D721Med (cell line): Measurements from ENCODE around the gene CDH11.

Source experiments
- DNase-seq: peaks from one replicate; pipeline ENCODE4 v3.0.0; 2011; ENCODE audit warnings: low spot score; ENCODE audit not compliant: insufficient read length
- FAIRE-seq: peaks from 2 replicates; lab custom pipeline; 2011; peaks lifted over from hg19 to GRCh38; lab: Jason Lieb, UNC
- TF ChIP-seq, protein P1 (sequence below): IDR thresholded peaks from 2 replicates; pipeline ENCODE4 v1.5.1; 2012; ENCODE audit warnings: mild to moderate bottlenecking, control low read depth; ENCODE audit not compliant: insufficient read depth; ENCODE audit errors: missing control alignments

CDH11 gene

DNA sequence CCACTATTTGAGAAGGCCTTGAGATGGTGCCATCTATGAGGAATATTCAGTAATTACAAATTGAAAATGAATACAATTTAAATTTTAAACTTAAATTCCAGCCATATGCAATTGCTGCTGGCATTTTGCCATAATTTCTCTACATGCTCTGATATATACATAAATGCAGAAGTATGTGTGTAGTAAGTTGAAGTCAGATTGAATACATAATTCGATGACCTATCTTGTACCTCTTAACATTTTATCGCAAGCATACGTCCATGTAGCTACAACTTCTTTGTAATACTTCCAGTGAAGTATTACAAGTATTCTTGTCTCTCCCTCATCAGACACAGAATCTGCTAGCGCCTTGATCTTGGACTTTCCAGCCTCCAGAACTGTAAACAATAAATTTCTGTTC is 26.0 kb downstream of the CDH11 start:
- no peak for DNase-seq
- TF ChIP-seq, protein P1, sequence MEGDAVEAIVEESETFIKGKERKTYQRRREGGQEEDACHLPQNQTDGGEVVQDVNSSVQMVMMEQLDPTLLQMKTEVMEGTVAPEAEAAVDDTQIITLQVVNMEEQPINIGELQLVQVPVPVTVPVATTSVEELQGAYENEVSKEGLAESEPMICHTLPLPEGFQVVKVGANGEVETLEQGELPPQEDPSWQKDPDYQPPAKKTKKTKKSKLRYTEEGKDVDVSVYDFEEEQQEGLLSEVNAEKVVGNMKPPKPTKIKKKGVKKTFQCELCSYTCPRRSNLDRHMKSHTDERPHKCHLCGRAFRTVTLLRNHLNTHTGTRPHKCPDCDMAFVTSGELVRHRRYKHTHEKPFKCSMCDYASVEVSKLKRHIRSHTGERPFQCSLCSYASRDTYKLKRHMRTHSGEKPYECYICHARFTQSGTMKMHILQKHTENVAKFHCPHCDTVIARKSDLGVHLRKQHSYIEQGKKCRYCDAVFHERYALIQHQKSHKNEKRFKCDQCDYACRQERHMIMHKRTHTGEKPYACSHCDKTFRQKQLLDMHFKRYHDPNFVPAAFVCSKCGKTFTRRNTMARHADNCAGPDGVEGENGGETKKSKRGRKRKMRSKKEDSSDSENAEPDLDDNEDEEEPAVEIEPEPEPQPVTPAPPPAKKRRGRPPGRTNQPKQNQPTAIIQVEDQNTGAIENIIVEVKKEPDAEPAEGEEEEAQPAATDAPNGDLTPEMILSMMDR: no peak
- no peak for FAIRE-seq

DNA sequence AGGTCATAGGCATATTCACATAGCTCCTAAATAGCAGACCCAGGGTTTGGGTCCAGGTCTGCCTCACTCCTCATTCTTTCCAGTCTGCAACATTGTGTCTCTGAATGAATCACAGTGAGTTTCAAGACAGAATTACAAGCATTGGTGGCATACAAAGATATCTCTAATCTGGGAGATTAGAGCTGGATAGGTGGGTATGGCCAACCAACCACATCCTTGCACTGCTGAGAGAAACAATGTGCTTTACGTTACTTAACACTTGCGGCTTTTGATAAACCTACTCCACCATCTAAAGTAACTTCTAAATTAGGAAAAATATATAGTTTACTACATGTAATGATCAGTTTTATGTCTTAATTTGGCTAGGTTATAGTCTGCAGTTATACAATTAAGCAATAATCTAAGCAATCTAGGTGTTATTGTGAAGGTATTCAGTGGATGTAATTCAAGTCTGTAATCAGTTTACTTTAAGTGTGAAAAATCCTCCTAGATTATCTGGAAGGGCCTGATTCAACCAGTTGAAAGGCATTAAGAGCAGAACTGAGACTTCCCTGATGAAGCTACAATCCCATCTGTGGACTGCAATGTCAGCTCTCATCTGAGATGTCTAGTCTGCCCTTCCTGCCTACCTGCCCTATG is 26.7 kb downstream of the CDH11 start:
- TF ChIP-seq, protein P1: no peak
- DNase-seq (no peak), FAIRE-seq (no peak)

DNA sequence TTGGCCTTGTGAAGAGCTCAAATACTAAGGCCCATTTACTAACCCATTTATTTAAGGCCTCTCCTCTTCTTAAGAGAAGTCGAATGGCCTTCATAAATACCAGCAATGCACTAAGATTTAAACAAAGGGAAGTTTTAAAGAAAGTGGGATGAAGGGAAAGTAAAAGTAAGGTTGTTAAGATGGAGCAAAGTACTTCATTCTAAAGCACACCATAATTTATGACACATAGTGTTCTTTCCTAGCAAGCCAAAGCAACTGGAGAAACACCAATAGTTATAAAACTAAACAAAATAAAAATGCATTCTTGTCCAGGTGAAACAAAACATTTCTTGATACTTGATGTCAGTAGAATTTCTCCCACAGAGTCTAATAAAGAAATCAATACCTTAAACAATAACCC is 27.9 kb downstream of the CDH11 start:
- no peak for FAIRE-seq

DNA sequence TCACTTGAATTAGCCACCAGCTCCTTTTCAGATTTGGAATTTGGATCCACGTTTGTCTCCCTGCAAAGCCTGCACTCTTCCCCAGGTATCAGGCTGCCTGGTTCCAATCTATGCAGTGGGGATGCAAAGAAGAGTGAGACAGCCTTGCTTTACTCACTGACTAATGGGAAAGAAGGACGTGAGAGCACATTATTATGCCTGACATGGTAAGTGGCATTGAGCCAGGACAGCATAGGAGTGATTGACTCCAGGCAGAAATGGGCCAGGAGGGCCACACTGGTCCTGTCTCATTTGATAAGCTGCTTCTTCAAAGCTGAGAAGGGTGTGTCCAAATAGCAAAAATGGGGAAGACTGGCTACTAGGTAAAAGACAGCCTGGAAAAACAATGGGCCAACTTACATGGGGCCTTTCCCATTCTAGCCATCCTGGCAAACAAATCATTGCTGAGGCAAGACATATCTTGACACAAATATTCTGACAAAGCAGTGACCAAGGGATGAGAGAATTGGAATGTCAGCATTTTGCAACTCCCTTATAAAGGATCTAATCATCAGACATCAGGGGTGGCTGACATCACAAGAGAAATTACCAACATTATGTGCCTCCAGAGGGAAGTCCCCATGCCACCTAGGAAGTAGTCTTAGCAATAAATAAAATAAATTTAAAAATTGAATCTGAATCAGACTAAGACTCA is 38.6 kb downstream of the CDH11 start:
- TF ChIP-seq, protein P1: no peak
- no peak for DNase-seq
- FAIRE-seq: no peak

More for the DNA sequence above, 27.9 kb downstream of the CDH11 start:
- no peak for DNase-seq
- TF ChIP-seq, protein P1: no peak

DNA sequence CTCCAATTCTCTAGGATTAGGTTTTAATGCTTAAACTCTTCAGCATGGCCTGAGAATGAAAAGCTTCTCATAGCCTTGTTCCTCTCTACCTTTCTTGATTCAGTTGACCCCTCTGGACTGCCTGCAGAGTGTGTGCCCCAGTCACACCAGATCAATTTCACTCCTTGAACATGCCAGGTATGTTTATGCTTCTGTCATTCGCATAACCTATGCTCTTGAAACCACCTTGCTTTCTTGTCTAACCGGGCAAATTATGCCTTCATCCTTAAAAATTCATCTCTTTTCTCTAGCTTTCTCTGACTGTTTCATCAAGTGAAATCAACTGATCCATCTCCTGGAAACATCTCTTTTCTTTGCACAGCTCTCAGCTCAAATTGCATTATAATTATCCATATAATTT is 42.3 kb downstream of the CDH11 start:
- TF ChIP-seq, protein P1: no peak
- DNase-seq (no peak), FAIRE-seq (no peak)

DNA sequence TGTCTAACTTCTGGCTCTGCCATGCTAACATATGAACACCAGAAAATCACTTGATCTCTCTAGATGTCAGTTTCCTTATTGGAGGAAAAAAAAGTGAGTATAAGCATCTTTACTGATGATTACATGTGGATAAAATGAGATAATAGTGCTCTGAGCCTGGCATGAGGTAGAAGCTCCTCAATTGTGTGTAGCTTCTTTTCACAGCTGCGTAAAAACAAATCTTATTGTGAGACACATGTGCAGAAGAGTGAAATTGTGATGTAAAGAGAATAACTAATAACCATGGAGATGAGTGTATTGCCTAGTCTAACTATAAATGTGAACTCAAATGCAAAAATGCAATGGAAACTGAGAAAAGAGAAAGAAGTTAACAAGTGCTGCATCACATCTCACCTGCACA is 44.7 kb downstream of the CDH11 start:
- FAIRE-seq: no peak
- DNase-seq: no peak
- TF ChIP-seq, protein P1: no peak

DNA sequence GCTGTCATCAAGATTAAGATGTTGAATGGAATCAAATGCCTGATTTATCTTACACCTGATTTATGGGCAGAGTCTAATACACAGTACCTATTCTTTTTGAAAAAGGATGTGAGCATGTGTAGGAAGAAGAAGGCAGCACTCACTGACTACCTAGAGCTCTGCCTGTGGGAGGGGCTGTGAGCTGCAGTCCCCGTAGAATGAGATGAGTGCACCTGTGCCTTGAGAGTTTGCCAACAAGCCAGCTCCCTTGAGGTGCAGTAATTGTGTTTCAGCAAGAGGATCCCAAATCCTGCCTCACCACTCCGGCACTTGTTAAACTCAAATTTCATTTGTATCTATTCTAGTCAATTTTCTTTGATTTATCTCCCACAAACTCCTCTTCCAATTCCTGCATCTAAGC is 46.0 kb downstream of the CDH11 start:
- FAIRE-seq: no peak
- TF ChIP-seq, protein P1: no peak
- no peak for DNase-seq
